ENCODE data around the gene PPM1F.

The PPM1F gene

DNA sequence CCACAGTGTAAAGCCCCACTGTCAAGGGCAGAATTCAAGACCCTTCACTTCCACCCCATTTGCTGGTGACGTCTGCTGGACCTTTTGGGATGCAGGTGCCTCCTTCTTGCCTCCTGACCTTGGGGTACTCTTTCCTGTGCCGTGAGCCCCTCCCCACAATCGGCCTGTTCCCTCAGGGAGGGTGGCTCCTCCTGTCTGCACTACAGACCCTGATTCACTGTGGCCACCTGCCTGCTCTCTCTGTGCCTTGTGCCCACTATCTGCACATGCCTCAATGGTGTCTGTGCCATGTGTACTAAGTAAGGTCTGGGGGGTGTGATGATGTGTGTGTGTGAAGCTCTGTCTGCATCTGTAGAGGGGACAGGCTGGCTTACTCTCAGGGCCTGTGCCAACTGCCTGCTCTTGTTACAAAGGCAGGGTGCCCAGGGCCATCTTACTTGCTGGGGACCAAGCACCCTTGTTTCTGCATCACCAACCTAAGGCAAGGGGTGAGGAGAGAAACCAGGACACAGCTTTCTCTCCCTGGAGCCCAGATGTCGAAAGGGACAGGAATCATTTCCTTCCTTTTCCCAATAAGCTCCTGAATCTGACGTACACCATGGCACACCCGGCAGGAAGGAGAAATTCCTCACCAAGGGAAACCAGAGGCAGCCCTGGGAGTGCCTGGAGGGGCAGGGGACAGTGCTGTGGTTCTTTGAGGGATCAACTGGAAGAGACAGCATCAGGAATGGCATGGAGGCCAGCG is 3.7 kb downstream of the PPM1F start:
- DNase-seq (ENCODE audit: extremely low read depth, low read depth), result no peak
- TF ChIP-seq CTCF (IDR thresholded peaks at IDR 0.05; ENCODE audit: low read depth, low read length), result no peak

GRCh38 chr22:21948390-21948789 is 4.3 kb downstream of the PPM1F start:
- DNase-seq (ENCODE audit: extremely low read depth, low read depth), result no peak
- no peak for TF ChIP-seq CTCF (IDR thresholded peaks at IDR 0.05; ENCODE audit: low read depth, low read length)

DNA sequence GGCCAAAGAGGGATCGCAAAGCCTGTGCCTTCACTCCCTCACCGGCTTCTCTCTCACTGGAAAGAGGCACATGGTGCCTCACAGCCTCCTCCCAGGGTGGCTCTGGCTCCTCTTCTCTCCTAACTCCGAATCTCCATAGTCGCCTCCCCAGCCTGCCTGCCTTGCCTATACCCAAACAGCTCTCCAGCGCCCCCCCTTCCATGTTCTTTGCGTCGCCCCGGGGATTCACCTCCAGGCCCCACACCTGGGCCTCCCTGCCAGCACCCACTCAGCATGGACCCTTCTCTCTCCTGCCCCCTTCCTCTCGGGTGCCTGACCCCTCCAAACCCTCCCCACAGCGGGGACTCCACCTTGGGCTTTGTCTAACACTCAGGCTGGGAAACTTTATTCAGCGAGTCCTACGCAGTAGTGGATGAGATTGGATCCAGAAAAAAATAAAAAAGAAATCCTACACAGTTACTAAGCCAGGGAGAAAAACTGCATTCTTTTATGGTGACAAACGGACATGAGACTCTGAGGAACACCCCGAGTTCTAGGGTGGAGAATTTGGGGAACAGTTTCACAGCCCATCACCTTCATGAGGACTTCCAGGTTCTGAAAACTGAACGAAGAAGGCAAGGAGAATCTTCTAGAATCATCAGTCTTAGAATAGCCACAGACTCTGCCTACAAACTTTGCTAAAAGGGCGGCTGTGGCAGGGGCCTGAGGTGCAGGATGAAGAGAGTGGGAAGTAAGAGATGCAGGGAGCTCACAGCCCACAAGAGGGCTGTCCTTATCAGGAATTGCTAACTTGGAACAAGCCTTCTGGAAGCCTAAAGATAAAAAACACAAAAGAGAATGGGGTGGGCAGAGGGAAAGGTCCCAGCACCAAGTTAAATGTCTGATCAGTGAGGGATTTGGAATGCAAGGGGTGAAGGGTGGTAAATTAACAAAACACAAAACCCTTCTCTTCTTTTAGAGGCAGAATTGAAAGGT is 5.3 kb downstream of the PPM1F start:
- DNase-seq (ENCODE audit: extremely low read depth, low read depth), result no peak
- TF ChIP-seq CTCF (IDR thresholded peaks at IDR 0.05; ENCODE audit: low read depth, low read length), result peak; percentile 64

- no peak for DNase-seq (ENCODE audit: extremely low read depth, low read depth)
- no peak for TF ChIP-seq CTCF (IDR thresholded peaks at IDR 0.05; ENCODE audit: low read depth, low read length)
Measured at GRCh38 chr22:21946262-21946925, 6.3 kb downstream of the PPM1F start.

- TF ChIP-seq CTCF (IDR thresholded peaks at IDR 0.05; ENCODE audit: low read depth, low read length), result no peak
- DNase-seq (ENCODE audit: extremely low read depth, low read depth), result no peak
Measured at GRCh38 chr22:21945453-21946261, 7.0 kb downstream of the PPM1F start.

DNA sequence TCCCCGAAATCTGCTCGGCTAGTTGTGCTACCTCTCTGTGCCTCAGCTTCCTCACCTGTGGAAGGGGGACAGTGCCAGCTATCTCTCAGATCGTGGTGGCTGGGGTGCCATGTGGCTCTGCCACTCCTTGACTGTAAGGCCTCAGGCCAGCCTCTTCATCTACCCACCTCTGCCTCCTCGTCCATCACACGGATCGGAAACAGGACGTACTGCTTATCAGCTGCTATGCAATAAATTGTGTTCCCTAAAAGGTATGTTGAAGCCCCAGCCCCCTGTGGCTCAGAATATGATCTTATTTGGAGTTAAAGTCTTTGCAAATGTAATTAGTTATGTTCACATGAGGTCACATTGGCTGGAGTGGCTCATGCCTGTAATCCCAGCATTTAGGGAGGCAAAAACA is 7.8 kb downstream of the PPM1F start:
- no peak for TF ChIP-seq CTCF (IDR thresholded peaks at IDR 0.05; ENCODE audit: low read depth, low read length)
- DNase-seq (ENCODE audit: extremely low read depth, low read depth), result no peak

All from AG09319 (cell line).